SK-N-SH treated with all-trans-retinoic acid at 6 μM for 48 hours (cell line): Measurements from ENCODE around the gene KIF2A.
A peak's percentile ranks its signal among the peaks of the same experiment; 100 is the strongest.

ENCODE experiments used
- ATAC-seq: fragments of 200-7000 bp; cut with Tn5 transposase; 3 replicates; pipeline ENCODE4 v1.9.1; 2020; ENCODE audit warnings: mild to moderate bottlenecking, moderate library complexity
- ISL1 ChIP-seq: fragments of 250-450 bp; sonication (Bioruptor Pico); IDR thresholded peaks from 2 replicates; pipeline ENCODE4 v2.1.2; 2022; ENCODE audit warnings: mild to moderate bottlenecking, moderate library complexity
- POU6F1 ChIP-seq: fragments of 250-450 bp; sonication (Bioruptor Pico); IDR thresholded peaks from 2 replicates; pipeline ENCODE4 v1.8.0; 2021; ENCODE audit warnings: low read depth, mild to moderate bottlenecking, moderate library complexity, borderline replicate concordance
- PPARA ChIP-seq: fragments of 250-450 bp; sonication (Bioruptor Pico); IDR thresholded peaks from 2 replicates; pipeline ENCODE4 v1.5.0; 2020; ENCODE audit warnings: mild to moderate bottlenecking, borderline replicate concordance
- RARB ChIP-seq: fragments of 250-450 bp; sonication (Bioruptor Pico); IDR thresholded peaks from 2 replicates; pipeline ENCODE4 v1.8.0; 2021; ENCODE audit warnings: mild to moderate bottlenecking, moderate library complexity
- SNAI2 ChIP-seq: fragments of 250-450 bp; sonication (Bioruptor Pico); IDR thresholded peaks from 2 replicates; pipeline ENCODE4 v1.5.0; 2020; ENCODE audit warnings: mild to moderate bottlenecking, moderate library complexity
- TCF4 ChIP-seq: fragments of 250-450 bp; sonication (Bioruptor Pico); IDR thresholded peaks from 2 replicates; pipeline ENCODE4 v1.8.0; 2021; ENCODE audit warnings: mild to moderate bottlenecking, moderate library complexity, borderline replicate concordance
- TOX ChIP-seq: fragments of 250-450 bp; sonication (Bioruptor Pico); IDR thresholded peaks from 2 replicates; pipeline ENCODE4 v1.8.0; 2021; ENCODE audit warnings: mild to moderate bottlenecking, moderate library complexity, borderline replicate concordance
- TSHZ2 ChIP-seq: fragments of 250-450 bp; sonication (Bioruptor Pico); IDR thresholded peaks from 2 replicates; pipeline ENCODE4 v1.5.0; 2020; ENCODE audit warnings: mild to moderate bottlenecking, moderate library complexity
- ZFP3 ChIP-seq: fragments of 250-450 bp; sonication (Bioruptor Pico); IDR thresholded peaks from 2 replicates; pipeline ENCODE4 v1.5.0; 2020; ENCODE audit warnings: mild to moderate bottlenecking, moderate library complexity
- ZNF70 ChIP-seq: fragments of 450-650 bp; formaldehyde crosslinking; IDR thresholded peaks from 2 replicates; pipeline ENCODE4 v1.5.0; 2020; ENCODE audit warnings: mild to moderate bottlenecking, moderate library complexity
- ZNF8 ChIP-seq: fragments of 450-650 bp; formaldehyde crosslinking; IDR thresholded peaks from 2 replicates; pipeline ENCODE4 v1.5.0; 2020; ENCODE audit warnings: mild to moderate bottlenecking, moderate library complexity

The KIF2A gene

GRCh38 chr5:62403411-62404250, 97.6 kb downstream of the KIF2A start, which contains the start of gene DIMT1 (continued):
- no peak for TF ChIP-seq TSHZ2 (CRISPR knock-in tag)
- no peak for TF ChIP-seq ZFP3 (CRISPR knock-in tag)
- TF ChIP-seq PPARA (CRISPR knock-in tag), result no peak
- TF ChIP-seq ZNF70 (CRISPR knock-in tag), result no peak
- no peak for TF ChIP-seq TCF4 (CRISPR knock-in tag)
- no peak for TF ChIP-seq SNAI2 (CRISPR knock-in tag)
- no peak for TF ChIP-seq POU6F1 (CRISPR knock-in tag)
- no peak for TF ChIP-seq TOX (CRISPR knock-in tag)

- 0 out of 2 replicates have a peak, but pooled peaks have one; percentile 21 for TF ChIP-seq POU6F1 (CRISPR knock-in tag)
- TF ChIP-seq TSHZ2 (CRISPR knock-in tag), result no peak
- ATAC-seq, result peak; percentile 93
Measured at GRCh38 chr5:62412549-62413329, 106.7 kb downstream of the KIF2A start, which contains the start of gene IPO11. Gene IPO11 (plus strand): TSS chr5:62412763. CDS start chr5:62437280, 24,517 bp downstream.

GRCh38 chr5:62413711-62414110, 107.7 kb downstream of the KIF2A start:
- TF ChIP-seq SNAI2 (CRISPR knock-in tag) (no peak), POU6F1 (CRISPR knock-in tag) (no peak)
- TF ChIP-seq, all 23 proteins: peak for 0
- no peak for ATAC-seq

- no peak for ATAC-seq
- TF ChIP-seq ZNF70 (CRISPR knock-in tag), result no peak
Measured at GRCh38 chr5:62418462-62419076, 112.6 kb downstream of the KIF2A start.

- no peak for ATAC-seq
- TF ChIP-seq ZNF8 (CRISPR knock-in tag) (no peak), ISL1 (CRISPR knock-in tag) (no peak), POU6F1 (CRISPR knock-in tag) (no peak), RARB (CRISPR knock-in tag) (no peak), TSHZ2 (CRISPR knock-in tag) (no peak), SNAI2 (CRISPR knock-in tag) (no peak)
Measured at GRCh38 chr5:62419609-62420008, 113.6 kb downstream of the KIF2A start.
